Measurements from ENCODE around the gene CEP20.
A peak's percentile ranks its signal among the peaks of the same experiment; 100 is the strongest.

CEP20 gene

DNA sequence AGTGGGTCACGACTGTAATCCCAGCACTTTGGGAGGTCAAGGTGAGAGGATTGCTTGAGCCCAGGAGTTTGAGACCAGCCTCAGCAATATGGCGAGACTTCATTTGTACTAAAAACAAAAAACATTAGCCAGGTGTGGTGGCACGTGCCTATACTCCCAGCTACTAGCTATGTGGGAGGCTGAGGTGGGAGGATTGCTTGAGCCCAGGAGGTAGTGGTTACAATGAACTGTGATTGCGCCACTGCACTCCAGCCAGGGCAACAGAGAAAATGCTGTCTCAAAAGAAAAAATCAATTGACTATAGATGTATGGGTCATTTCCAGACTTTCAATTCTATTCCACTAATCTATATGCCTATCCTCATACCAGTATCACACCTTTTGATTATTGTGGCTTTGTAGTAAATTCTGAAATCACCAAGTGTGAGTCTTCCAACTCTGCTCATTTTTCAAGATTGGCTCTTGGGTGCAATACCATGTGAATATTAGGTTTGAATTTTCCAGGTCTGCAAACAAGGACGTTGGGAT is 27.2 kb upstream of the CEP20 start:
- no peaks in the 10 kb centered on the region for H3K9me3 ChIP-seq (ENCODE audit: insufficient read depth, low read length, severe bottlenecking)
- no peak for TF ChIP-seq EZH2 (IDR thresholded peaks at IDR 0.05; ENCODE audit: borderline replicate concordance, low read depth, low read length, severe bottlenecking)
- TF ChIP-seq, protein P1, sequence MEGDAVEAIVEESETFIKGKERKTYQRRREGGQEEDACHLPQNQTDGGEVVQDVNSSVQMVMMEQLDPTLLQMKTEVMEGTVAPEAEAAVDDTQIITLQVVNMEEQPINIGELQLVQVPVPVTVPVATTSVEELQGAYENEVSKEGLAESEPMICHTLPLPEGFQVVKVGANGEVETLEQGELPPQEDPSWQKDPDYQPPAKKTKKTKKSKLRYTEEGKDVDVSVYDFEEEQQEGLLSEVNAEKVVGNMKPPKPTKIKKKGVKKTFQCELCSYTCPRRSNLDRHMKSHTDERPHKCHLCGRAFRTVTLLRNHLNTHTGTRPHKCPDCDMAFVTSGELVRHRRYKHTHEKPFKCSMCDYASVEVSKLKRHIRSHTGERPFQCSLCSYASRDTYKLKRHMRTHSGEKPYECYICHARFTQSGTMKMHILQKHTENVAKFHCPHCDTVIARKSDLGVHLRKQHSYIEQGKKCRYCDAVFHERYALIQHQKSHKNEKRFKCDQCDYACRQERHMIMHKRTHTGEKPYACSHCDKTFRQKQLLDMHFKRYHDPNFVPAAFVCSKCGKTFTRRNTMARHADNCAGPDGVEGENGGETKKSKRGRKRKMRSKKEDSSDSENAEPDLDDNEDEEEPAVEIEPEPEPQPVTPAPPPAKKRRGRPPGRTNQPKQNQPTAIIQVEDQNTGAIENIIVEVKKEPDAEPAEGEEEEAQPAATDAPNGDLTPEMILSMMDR (IDR thresholded peaks at IDR 0.05; ENCODE audit: borderline replicate concordance, extremely low read depth, low read length, poor library complexity, severe bottlenecking), result no peak
- no peak overlapping the region for H3K9ac ChIP-seq (ENCODE audit: low read depth, low read length)
- DNase-seq (no peak), ATAC-seq (ENCODE audit: insufficient read depth, low read depth) (no peak)
- H3K36me3 ChIP-seq (ENCODE audit: insufficient read depth, low read length), result no peaks in the 10 kb centered on the region
- H3K4me3 ChIP-seq (ENCODE audit: low read depth in 1 of 2, low read length in 2 of 2), result no peak overlapping the region
- H3K79me2 ChIP-seq (ENCODE audit: insufficient read depth, low read length), result no peaks in the 10 kb centered on the region
- no peaks in the 10 kb centered on the region for H4K20me1 ChIP-seq (ENCODE audit: insufficient read depth, low read length)
- H3K4me2 ChIP-seq (ENCODE audit: insufficient read depth, low read length), result no peak overlapping the region
- no peaks in the 10 kb centered on the region for H3K27me3 ChIP-seq (ENCODE audit: insufficient read depth, low read length, poor library complexity)
- no peak overlapping the region for H2AFZ ChIP-seq (ENCODE audit: low read depth, low read length)
- H3K4me1 ChIP-seq (ENCODE audit: insufficient read depth, low read length), result peaks cover 12% of the 10 kb centered on the region
- H3K27ac ChIP-seq (ENCODE audit: low read length), result no peak overlapping the region

DNA sequence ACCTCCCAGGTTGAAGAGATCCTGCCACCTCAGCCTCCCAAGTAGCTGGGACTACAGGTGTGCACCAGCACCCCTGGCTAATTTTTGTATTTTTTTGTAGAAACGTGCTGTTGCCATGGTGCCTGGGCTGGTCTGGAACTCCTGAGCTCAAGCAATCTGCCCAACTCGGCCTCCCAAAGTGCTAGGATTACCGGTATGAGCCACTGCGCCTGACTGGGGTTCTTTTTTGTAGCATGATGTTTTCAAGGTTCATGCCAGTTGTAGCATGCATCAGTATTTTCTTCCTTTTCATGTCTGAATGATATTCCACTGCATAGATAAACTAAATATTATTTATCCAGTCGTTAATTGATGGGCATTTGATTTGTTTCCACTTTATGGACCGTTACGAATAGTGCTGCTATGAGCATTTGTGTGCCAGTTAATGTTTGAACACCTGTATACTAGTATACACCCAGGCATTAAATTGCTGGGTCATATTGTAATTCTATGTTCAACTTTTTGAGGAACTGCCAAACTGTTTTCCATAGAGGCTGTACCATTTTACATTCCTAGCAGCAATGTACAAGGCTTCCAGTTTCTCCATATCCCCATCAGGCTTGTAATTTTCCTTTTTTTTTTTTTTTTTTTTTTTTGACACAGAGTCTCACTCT is 24.8 kb upstream of the CEP20 start:
- Histone ChIP-seq H2AFZ (ENCODE audit: low read depth, low read length) (peak overlapping the region; percentile 52; the same call in 1 of the 2 replicates), H3K27ac (ENCODE audit: low read length) (peak overlapping the region; percentile 52)

DNA sequence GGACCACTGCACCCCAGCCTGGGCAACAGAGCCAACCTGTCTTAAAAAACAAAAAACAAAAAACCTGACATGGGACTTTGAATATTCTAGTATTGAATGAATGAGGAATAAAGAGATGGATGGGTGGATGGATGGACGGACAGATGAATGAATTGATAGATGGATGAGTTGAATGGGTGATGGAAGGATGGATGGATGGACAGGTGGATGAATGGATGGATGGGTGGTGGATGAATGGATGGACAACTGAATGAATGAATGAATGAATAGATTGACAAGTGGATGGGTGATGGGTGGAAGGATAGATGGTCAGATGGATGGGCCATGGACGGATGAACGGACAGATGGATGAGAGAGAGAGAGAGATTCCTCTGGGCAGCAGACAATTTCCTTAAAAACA is 22.8 kb upstream of the CEP20 start:
- Histone ChIP-seq H3K9ac (ENCODE audit: low read depth, low read length) (no peak overlapping the region), H3K4me1 (ENCODE audit: insufficient read depth, low read length) (peaks cover 12% of the 10 kb centered on the region), H3K36me3 (ENCODE audit: insufficient read depth, low read length) (no peaks in the 10 kb centered on the region), H3K27me3 (ENCODE audit: insufficient read depth, low read length, poor library complexity) (no peaks in the 10 kb centered on the region), H3K4me3 (ENCODE audit: low read depth in 1 of 2, low read length in 2 of 2) (no peak overlapping the region), H2AFZ (ENCODE audit: low read depth, low read length) (no peak overlapping the region), H4K20me1 (ENCODE audit: insufficient read depth, low read length) (no peaks in the 10 kb centered on the region), H3K9me3 (ENCODE audit: insufficient read depth, low read length, severe bottlenecking) (peaks cover 3% of the 10 kb centered on the region), H3K79me2 (ENCODE audit: insufficient read depth, low read length) (no peaks in the 10 kb centered on the region), H3K4me2 (ENCODE audit: insufficient read depth, low read length) (no peak overlapping the region), H3K27ac (ENCODE audit: low read length) (no peak overlapping the region)
- TF ChIP-seq, protein P1 (IDR thresholded peaks at IDR 0.05; ENCODE audit: borderline replicate concordance, extremely low read depth, low read length, poor library complexity, severe bottlenecking), result no peak
- no peak for DNase-seq
- no peak for ATAC-seq (ENCODE audit: insufficient read depth, low read depth)

More for the DNA sequence above, 24.8 kb upstream of the CEP20 start:
- TF ChIP-seq, protein P1 (IDR thresholded peaks at IDR 0.05; ENCODE audit: borderline replicate concordance, extremely low read depth, low read length, poor library complexity, severe bottlenecking), result no peak
- TF ChIP-seq EZH2 (IDR thresholded peaks at IDR 0.05; ENCODE audit: borderline replicate concordance, low read depth, low read length, severe bottlenecking), result no peak
- no peaks in the 10 kb centered on the region for H3K27me3 ChIP-seq (ENCODE audit: insufficient read depth, low read length, poor library complexity)
- H3K4me2 ChIP-seq (ENCODE audit: insufficient read depth, low read length), result no peak overlapping the region
- no peak for ATAC-seq (ENCODE audit: insufficient read depth, low read depth)
- no peak overlapping the region for H3K9ac ChIP-seq (ENCODE audit: low read depth, low read length)
- H3K9me3 ChIP-seq (ENCODE audit: insufficient read depth, low read length, severe bottlenecking), result no peaks in the 10 kb centered on the region
- H3K36me3 ChIP-seq (ENCODE audit: insufficient read depth, low read length), result no peaks in the 10 kb centered on the region
- H3K79me2 ChIP-seq (ENCODE audit: insufficient read depth, low read length), result no peaks in the 10 kb centered on the region
- peaks cover 12% of the 10 kb centered on the region for H3K4me1 ChIP-seq (ENCODE audit: insufficient read depth, low read length)
- DNase-seq, result no peak
- no peaks in the 10 kb centered on the region for H4K20me1 ChIP-seq (ENCODE audit: insufficient read depth, low read length)
- no peak overlapping the region for H3K4me3 ChIP-seq (ENCODE audit: low read depth in 1 of 2, low read length in 2 of 2)

Measured in DND-41 (cell line).